ENCODE measurements around the gene IRF5.

DNA sequence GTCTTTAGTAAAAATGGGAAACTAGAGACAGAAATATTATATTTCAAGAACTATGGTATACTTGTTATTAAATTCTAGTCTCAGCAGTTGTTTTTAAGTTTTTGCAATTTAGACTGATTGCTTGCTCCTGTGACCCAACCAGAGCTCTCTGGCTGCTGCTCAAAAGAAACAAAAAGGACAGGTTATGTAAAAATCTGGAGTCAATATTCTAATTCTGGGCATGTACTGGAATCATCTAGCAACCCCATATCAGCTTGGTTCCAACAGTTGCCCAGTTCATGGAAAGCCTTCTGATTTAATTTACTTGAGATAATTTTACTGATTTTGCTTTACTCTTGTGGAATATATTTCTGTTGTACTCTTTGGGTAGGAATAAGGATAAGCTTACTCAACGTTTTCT lies 37.5 kb upstream of the IRF5 start:
- TF ChIP-seq, protein P1, sequence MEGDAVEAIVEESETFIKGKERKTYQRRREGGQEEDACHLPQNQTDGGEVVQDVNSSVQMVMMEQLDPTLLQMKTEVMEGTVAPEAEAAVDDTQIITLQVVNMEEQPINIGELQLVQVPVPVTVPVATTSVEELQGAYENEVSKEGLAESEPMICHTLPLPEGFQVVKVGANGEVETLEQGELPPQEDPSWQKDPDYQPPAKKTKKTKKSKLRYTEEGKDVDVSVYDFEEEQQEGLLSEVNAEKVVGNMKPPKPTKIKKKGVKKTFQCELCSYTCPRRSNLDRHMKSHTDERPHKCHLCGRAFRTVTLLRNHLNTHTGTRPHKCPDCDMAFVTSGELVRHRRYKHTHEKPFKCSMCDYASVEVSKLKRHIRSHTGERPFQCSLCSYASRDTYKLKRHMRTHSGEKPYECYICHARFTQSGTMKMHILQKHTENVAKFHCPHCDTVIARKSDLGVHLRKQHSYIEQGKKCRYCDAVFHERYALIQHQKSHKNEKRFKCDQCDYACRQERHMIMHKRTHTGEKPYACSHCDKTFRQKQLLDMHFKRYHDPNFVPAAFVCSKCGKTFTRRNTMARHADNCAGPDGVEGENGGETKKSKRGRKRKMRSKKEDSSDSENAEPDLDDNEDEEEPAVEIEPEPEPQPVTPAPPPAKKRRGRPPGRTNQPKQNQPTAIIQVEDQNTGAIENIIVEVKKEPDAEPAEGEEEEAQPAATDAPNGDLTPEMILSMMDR (IDR thresholded peaks at IDR 0.05) = no peak
- no peak for TF ChIP-seq POLR2A (IDR thresholded peaks at IDR 0.05)
